CD4-positive, CD25-positive, alpha-beta regulatory T cell (primary cell): ENCODE measurements around the gene MRS2. TPM values are rescaled to one million over a fixed set of nuclear protein-coding genes. Genes with fewer than 3 reads are reported as not detected.
A peak's percentile ranks its signal among the peaks of the same experiment; 100 is the strongest.
"Not testable (repeated sequence)": the region's sequence is repeated elsewhere in the genome, so short reads cannot be mapped to it uniquely, and the experiment has no call there.

Experiments
- ATAC-seq, 2 donors: fragments of 150-1000 bp; cut with Tn5 transposase; one replicate each; pipeline ENCODE4 v1.10.0; 2021; ENCODE audit warnings: low read depth in 2 of 2, moderate number of reproducible peaks in 2 of 2, moderate library complexity in 1 of 2
- DNase-seq, 3 donors: peaks; one replicate each; pipeline versions ENCODE4 v3.0.0 to v3.0.0-alpha.2; 2012 to 2022; ENCODE audit warnings: mixed read lengths in 1 of 3
- H3K27ac ChIP-seq: one replicate; pipeline ENCODE4 v1.7.0; 2013; ENCODE audit warnings: mild to moderate bottlenecking, low read length; ENCODE audit not compliant: insufficient read depth, poor library complexity, severe bottlenecking
- H3K27me3 ChIP-seq: one replicate; pipeline ENCODE4 v1.7.0; 2013; ENCODE audit warnings: low read length; ENCODE audit not compliant: control insufficient read depth, insufficient read depth
- H3K36me3 ChIP-seq: one replicate; pipeline ENCODE4 v1.7.0; 2013; ENCODE audit warnings: mild to moderate bottlenecking, low read length, moderate library complexity; ENCODE audit not compliant: control insufficient read depth, insufficient read depth
- H3K4me1 ChIP-seq: 2 replicates; pipeline ENCODE4 v1.7.0; 2013; ENCODE audit warnings: mild to moderate bottlenecking, low read length; ENCODE audit not compliant: insufficient read depth, control insufficient read depth, poor library complexity, severe bottlenecking
- H3K4me3 ChIP-seq: one replicate; pipeline ENCODE4 v1.7.0; 2013; ENCODE audit warnings: low read depth, mild to moderate bottlenecking, low read length, moderate library complexity
- H3K9me3 ChIP-seq, 2 experiments: 1 replicate in 1 of 2; 2 replicates in 1 of 2; pipeline ENCODE4 v1.7.0; 2013; ENCODE audit warnings: low read length in 2 of 2, mild to moderate bottlenecking in 1 of 2, moderate library complexity in 1 of 2; ENCODE audit not compliant: control insufficient read depth in 2 of 2
- H3K27ac Mint-ChIP-seq, 3 donors: one replicate each; pipeline ENCODE4 v1.8.0; 2020 to 2022; ENCODE audit warnings: mild to moderate bottlenecking in 3 of 3, mixed read lengths in 3 of 3, moderate library complexity in 2 of 3
- H3K27me3 Mint-ChIP-seq: one replicate; pipeline ENCODE4 v1.8.0; 2022; ENCODE audit warnings: mild to moderate bottlenecking, mixed read lengths
- H3K36me3 Mint-ChIP-seq: one replicate; pipeline ENCODE4 v1.8.0; 2020; ENCODE audit warnings: mixed read lengths
- H3K4me1 Mint-ChIP-seq, 4 donors: one replicate each; pipeline ENCODE4 v1.8.0; 2020 to 2022; ENCODE audit warnings: mixed read lengths in 4 of 4, mild to moderate bottlenecking in 1 of 4
- H3K4me3 Mint-ChIP-seq, 4 donors: one replicate each; pipeline ENCODE4 v1.8.0; 2020 to 2022; ENCODE audit warnings: mild to moderate bottlenecking in 4 of 4, mixed read lengths in 4 of 4, moderate library complexity in 3 of 4
- H3K9me3 Mint-ChIP-seq, 7 donors: one replicate each; pipeline ENCODE4 v1.8.0; 2020 to 2022; ENCODE audit warnings: mixed read lengths in 7 of 7, mild to moderate bottlenecking in 3 of 7, moderate library complexity in 2 of 7
- polyA plus RNA-seq, 4 donors: library from polyadenylated mRNA; unstranded; fragments of 300-500 nt; fragmentation: Illumina TruSeq; gene quantifications; one replicate each; pipeline ENCODE4 v1.2.3, GENCODE V29; 2021
- total RNA-seq: library from RNA; stranded (reverse); gene quantifications from one replicate; pipeline ENCODE4 v1.2.3, GENCODE V29; 2022

The MRS2 gene
- total and polyA plus RNA-seq, 5 donors from 2014 or later = 9.7 to 17.5 (median 16.0) TPM

DNA sequence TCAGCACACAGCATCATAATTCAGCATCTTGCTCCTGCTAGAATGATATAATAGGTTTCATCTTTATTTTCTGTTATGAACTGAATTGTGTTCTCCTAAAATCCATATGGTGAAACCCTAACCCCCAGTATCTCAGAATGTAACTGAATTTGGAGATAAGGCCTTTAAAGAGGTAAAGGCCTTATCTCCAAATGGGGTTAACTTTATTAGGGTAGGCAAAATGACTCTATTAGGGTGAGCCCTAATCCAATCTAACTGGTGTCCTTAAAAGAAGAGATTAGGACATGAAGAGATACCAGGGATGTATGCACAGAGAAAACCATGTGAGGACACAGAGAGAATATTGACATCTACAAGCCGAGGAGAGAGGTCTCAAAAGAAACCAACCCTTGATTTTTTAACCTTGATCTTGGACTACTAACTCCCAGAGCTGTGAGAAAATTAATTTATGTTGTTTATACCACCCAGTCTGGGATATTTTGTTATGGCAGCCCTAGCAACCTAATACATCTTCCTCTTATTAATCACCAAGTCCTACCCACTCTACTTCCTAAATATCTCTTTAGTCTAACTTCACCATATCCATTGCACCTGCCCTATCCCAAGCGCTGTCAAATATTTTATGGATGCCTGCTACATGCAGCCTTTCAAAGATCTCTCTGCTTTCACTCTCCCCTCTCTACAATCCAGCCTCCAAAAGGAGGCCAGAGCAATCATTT, 8.5 kb upstream of the MRS2 start:
- Histone ChIP-seq H3K36me3 (no peaks in the 10 kb centered on the region), H3K27me3 (peaks cover 14% of the 10 kb centered on the region), H3K27ac (no peak overlapping the region), H3K4me1 (no peaks in the 10 kb centered on the region), H3K4me3 (no peak overlapping the region), H3K9me3 (peaks cover 0 to 6% of the 10 kb centered on the region in 2 experiments)
- H3K4me3 Mint-ChIP-seq = no peak overlapping the region
- peaks cover 43% of the 10 kb centered on the region for H3K27me3 Mint-ChIP-seq
- ATAC-seq (no peak), DNase-seq (no peak)
- H3K4me1 Mint-ChIP-seq = peaks cover 0 to 2% (median 0%) of the 10 kb centered on the region in 4 donors
- H3K36me3 Mint-ChIP-seq = no peaks in the 10 kb centered on the region
- H3K9me3 Mint-ChIP-seq = peaks cover 0 to 8% (median 2%) of the 10 kb centered on the region in 7 donors
- no peak overlapping the region for H3K27ac Mint-ChIP-seq

DNA sequence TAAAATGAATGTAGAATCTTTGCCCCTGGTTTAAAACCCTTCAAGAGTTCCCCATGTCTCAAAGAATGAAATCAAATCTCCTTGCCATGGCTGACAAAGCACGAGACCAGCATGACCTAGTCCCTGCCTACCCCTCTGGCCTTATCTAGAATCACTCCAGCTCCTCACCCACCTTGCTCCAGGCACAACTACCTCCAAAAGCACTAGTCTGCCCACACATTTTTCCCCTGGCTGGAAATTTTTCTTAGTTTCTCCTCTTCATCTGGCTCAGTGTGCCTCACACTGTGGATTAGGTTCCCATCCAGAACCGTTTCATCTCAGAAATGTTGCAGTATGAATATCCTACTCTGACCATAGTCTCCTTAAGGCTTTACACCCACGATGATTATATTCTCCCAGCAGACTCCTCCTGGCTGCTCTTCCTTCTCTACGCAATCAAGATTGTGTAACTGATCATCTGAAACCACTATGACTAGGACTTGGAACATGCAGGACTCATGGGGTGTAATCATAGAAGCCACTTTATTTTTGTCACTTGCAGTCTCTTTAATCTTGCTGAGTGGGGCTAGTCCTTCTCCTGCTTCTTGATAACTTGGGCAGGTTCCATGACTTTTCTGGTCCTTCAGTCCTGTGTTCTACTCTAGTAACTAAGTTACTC, 7.8 kb upstream of the MRS2 start:
- Histone ChIP-seq H3K4me3 (no peak overlapping the region), H3K27ac (no peak overlapping the region), H3K27me3 (peaks cover 14% of the 10 kb centered on the region), H3K9me3 (peaks cover 0 to 6% of the 10 kb centered on the region in 2 experiments), H3K36me3 (no peaks in the 10 kb centered on the region), H3K4me1 (no peaks in the 10 kb centered on the region)
- Mint-ChIP-seq H3K9me3 (peaks cover 0 to 8% (median 3%) of the 10 kb centered on the region in 7 donors), H3K4me3 (no peak overlapping the region), H3K27me3 (peaks cover 49% of the 10 kb centered on the region), H3K4me1 (peaks cover 0 to 2% (median 0%) of the 10 kb centered on the region in 4 donors), H3K27ac (no peak overlapping the region), H3K36me3 (no peaks in the 10 kb centered on the region)
- no peak for DNase-seq
- no peak for ATAC-seq

DNA sequence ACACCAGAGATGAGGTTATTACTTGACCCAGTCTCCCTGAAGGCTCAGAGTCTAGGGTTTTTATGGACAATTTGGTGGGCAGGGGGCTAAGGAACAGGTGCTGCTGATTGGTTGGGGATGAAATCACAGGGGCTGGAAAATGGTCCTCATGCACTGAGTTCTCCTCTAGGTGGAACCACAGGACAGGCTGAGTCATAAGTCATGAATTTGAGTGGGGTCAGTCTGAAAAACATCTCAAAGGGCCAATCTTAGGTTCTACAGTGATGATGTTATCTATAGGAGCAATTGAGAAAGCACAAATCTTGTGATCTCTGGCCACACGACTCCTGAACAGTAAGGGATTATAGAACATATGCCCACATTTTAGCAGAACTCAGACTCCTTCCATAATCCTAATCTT, 5.9 kb upstream of the MRS2 start:
- Histone ChIP-seq H3K27me3 (peaks cover 17% of the 10 kb centered on the region), H3K4me3 (no peak overlapping the region), H3K4me1 (no peaks in the 10 kb centered on the region), H3K27ac (no peak overlapping the region), H3K36me3 (no peaks in the 10 kb centered on the region), H3K9me3 (peaks cover 0 to 6% of the 10 kb centered on the region in 2 experiments)
- H3K27me3 Mint-ChIP-seq = peaks cover 60% of the 10 kb centered on the region
- H3K9me3 Mint-ChIP-seq = peaks cover 0 to 8% (median 3%) of the 10 kb centered on the region in 7 donors
- H3K4me1 Mint-ChIP-seq = peaks cover 0 to 5% (median 0%) of the 10 kb centered on the region in 4 donors
- no peaks in the 10 kb centered on the region for H3K36me3 Mint-ChIP-seq
- no peak for DNase-seq
- H3K4me3 Mint-ChIP-seq = no peak overlapping the region
- H3K27ac Mint-ChIP-seq = no peak overlapping the region
- ATAC-seq = no peak

DNA sequence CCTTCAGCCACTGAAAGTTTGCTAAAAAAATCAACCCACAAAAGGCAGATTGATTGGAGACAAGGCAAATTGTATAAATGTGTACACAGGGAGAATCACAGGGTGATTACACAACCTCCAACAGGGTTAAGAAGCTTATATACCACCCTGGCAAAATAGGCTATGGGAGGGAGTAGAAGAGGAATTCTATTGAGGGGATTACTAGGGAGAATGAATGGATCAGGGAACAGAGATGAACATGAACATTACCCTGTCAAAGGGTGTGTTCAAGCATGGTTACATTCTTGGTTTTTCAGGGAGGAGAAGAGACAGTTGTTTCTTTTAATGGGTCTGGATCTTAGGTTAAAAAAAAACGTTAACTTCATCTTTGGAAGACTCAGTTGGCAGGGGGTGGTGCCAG, 5.1 kb upstream of the MRS2 start:
- DNase-seq (no peak), ATAC-seq (no peak)
- Mint-ChIP-seq H3K9me3 (peaks cover 0 to 8% (median 3%) of the 10 kb centered on the region in 7 donors), H3K27me3 (peaks cover 52% of the 10 kb centered on the region), H3K36me3 (no peaks in the 10 kb centered on the region), H3K27ac (no peak overlapping the region), H3K4me3 (peak overlapping the region in 2 of 4 donors; percentile 47 to 74), H3K4me1 (peaks cover 0 to 12% (median 0%) of the 10 kb centered on the region in 4 donors)
- no peak overlapping the region for H3K27ac ChIP-seq
- no peak overlapping the region for H3K4me3 ChIP-seq
- peaks cover 0 to 6% of the 10 kb centered on the region in 2 experiments for H3K9me3 ChIP-seq
- no peaks in the 10 kb centered on the region for H3K36me3 ChIP-seq
- peaks cover 4% of the 10 kb centered on the region for H3K4me1 ChIP-seq
- H3K27me3 ChIP-seq = peaks cover 17% of the 10 kb centered on the region

DNA sequence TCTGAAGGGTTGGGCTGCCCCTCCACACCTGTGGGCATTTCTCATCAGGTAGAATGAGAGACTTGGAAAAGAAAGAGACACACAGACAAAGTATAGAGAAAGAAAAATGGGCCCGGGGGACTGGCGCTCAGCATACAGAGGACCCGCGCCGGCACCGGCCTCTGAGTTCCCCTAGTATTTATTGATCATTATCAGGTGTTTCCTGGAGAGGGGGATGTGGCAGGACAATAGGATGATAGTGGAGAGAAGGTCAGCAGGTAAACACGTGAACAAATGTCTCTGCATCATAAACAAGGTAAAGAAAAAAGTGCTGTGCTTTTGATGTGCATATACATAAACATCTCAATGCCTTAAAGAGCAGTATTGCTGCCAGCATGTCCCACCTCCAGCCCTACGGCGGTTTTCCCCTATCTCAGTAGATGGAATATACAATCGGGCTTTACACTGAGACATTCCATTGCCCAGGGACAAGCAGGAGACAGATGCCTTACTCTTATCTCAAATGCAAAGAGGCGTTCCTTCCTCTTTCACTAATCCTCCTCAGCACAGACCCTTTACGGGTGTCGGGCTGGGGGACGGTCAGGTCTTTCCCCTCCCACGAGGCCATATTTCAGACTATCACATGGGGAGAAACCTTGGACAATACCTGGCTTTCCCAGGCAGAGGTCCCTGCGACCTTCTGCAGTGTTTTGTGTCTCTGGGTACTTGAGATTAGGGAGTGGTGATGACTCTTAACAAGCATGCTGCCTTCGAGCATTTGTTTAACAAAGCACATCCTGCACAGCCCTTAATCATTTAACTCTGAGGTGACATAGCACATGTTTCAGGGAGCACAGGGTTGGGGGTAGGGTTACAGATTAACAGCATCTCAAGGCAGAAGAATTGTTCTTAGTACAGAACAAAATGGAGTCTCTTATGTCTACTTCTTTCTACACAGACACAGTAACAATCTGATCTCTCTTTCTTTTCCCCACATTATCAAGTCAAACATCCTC, 2.4 kb upstream of the MRS2 start:
- H3K9me3 Mint-ChIP-seq, H3K27ac ChIP-seq, DNase-seq, ATAC-seq, H3K36me3 ChIP-seq, H3K4me3 ChIP-seq, H3K9me3 ChIP-seq, H3K36me3 Mint-ChIP-seq: not testable (repeated sequence)
- Mint-ChIP-seq H3K4me1 (peaks cover 11 to 34% (median 18%) of the 10 kb centered on the region in 4 donors), H3K27me3 (peaks cover 41% of the 10 kb centered on the region), H3K27ac (peak overlapping the region in 1 of 3 donors; percentile 62), H3K4me3 (peak overlapping the region in 3 of 4 donors; percentile 43 to 88 (median 74))
- peaks cover 21% of the 10 kb centered on the region for H3K4me1 ChIP-seq
- peaks cover 17% of the 10 kb centered on the region for H3K27me3 ChIP-seq

DNA sequence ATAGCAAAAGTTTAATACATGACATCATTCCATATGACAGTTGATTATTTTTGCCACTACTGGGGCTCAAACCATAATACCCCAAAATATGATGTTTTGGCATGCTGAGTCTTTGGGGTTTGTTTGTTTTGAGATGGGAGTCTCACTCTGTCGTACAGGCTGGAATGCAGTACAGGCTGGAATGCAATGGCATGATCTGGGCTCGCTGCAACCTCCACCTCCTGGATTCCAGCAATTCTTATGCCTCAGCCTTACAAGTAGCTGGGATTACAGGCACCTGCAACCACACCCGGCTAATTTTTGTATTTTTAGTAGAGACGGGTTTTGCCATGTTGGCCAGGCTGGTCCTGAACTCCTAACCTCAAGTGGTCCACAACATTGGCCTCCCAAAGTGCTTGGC, 1.3 kb upstream of the MRS2 start:
- Mint-ChIP-seq H3K9me3 (peaks cover 0 to 6% (median 2%) of the 10 kb centered on the region in 7 donors), H3K27ac (no peak overlapping the region), H3K4me1 (peaks cover 11 to 37% (median 23%) of the 10 kb centered on the region in 4 donors), H3K27me3 (peaks cover 40% of the 10 kb centered on the region), H3K36me3 (peaks cover 4% of the 10 kb centered on the region), H3K4me3 (peak overlapping the region in 1 of 4 donors; percentile 88)
- Histone ChIP-seq H3K4me3 (no peak overlapping the region), H3K9me3 (peaks cover 0 to 3% of the 10 kb centered on the region in 2 experiments), H3K36me3 (peaks cover 2% of the 10 kb centered on the region), H3K27ac (no peak overlapping the region), H3K4me1 (peaks cover 21% of the 10 kb centered on the region), H3K27me3 (peaks cover 11% of the 10 kb centered on the region)
- no peak for DNase-seq
- ATAC-seq = no peak

DNA sequence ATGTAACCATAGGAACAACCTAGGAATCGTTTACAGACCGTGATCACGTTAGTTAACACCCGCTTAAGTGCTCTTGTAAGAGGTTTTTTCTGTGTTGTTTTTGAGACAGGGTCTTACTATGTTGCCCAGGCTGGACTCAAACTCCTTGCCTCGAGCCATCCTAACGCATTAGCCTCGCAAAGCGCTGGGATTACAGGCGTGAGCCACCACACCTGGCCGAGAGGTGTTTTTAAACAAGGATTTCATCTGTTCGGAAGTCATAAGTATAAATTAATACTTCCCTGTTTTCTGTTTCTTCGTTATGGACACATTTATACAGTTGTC, 727 bp downstream of the MRS2 start:
- peaks cover 14% of the 10 kb centered on the region for H3K36me3 ChIP-seq
- H3K27me3 Mint-ChIP-seq = peaks cover 24% of the 10 kb centered on the region
- peak overlapping the region; percentile 90 for H3K4me3 ChIP-seq
- H3K27me3 ChIP-seq = peaks cover 3% of the 10 kb centered on the region
- no peak overlapping the region for H3K27ac ChIP-seq
- H3K9me3 Mint-ChIP-seq = peaks cover 0 to 2% (median 0%) of the 10 kb centered on the region in 7 donors
- ATAC-seq = peak in 1 of 2 donors; percentile 9
- H3K4me3 Mint-ChIP-seq = peak overlapping the region; percentile 88 to 97 (median 93)
- peaks cover 4% of the 10 kb centered on the region for H3K36me3 Mint-ChIP-seq
- peaks cover 11 to 40% (median 23%) of the 10 kb centered on the region in 4 donors for H3K4me1 Mint-ChIP-seq
- no peak for DNase-seq
- H3K27ac Mint-ChIP-seq = peak overlapping the region in 2 of 3 donors; percentile 91 to 94
- peaks cover 21% of the 10 kb centered on the region for H3K4me1 ChIP-seq
- H3K9me3 ChIP-seq = no peaks in the 10 kb centered on the region
